Activated B cell treated with CpG ODN at 0.5 μM for 24 hours (primary cell): Measurements from ENCODE around the gene TM9SF2. TPM values are rescaled to one million over a fixed set of nuclear protein-coding genes. Genes with fewer than 3 reads are reported as not detected.

Source experiments
- ATAC-seq: fragments of 200-7000 bp; cut with Tn5 transposase; one replicate; pipeline ENCODE4 v1.10.0; 2021; ENCODE audit warnings: low read depth, mild to moderate bottlenecking, moderate library complexity
- CTCF ChIA-PET: fragments of 350-600 bp; sonication (Branson Sonifier 250); formaldehyde crosslinking; loops from one replicate; lab custom pipeline; 2021; ENCODE audit warnings: antibody characterized with exemption; lab: Charles Lee
- POLR2A ChIA-PET: fragments of 350-600 bp; sonication (Branson Sonifier 250); formaldehyde crosslinking; loops from one replicate; lab custom pipeline; 2021; ENCODE audit warnings: antibody characterized with exemption; lab: Charles Lee
- DNase-seq: peaks from one replicate; pipeline ENCODE4 v3.0.0; 2022
- H3K27ac Mint-ChIP-seq: one replicate; pipeline ENCODE4 v1.8.0; 2020; ENCODE audit warnings: mixed read lengths
- H3K27me3 Mint-ChIP-seq: one replicate; pipeline ENCODE4 v1.8.0; 2021; ENCODE audit warnings: mixed read lengths
- H3K36me3 Mint-ChIP-seq: one replicate; pipeline ENCODE4 v1.8.0; 2021; ENCODE audit warnings: low read depth, mixed read lengths
- H3K4me1 Mint-ChIP-seq: one replicate; pipeline ENCODE4 v1.8.0; 2021; ENCODE audit warnings: mixed read lengths
- H3K4me3 Mint-ChIP-seq: one replicate; pipeline ENCODE4 v1.8.0; 2020; ENCODE audit warnings: mild to moderate bottlenecking, mixed read lengths
- H3K9me3 Mint-ChIP-seq: one replicate; pipeline ENCODE4 v1.8.0; 2020; ENCODE audit warnings: mixed read lengths
- CTCF ChIP-seq: fragments of 200-600 bp; IDR thresholded peaks from one replicate; pipeline ENCODE4 v1.8.0; 2022; ENCODE audit warnings: antibody characterized with exemption, mild to moderate bottlenecking
- intact Hi-C: fragments of 100-400 bp; cut with micrococcal nuclease; formaldehyde crosslinking; loops from one replicate; pipeline ENCODE4 v1.15.1; 2024
- total RNA-seq: library from RNA; stranded (reverse); gene quantifications from 2 replicates; pipeline ENCODE4 v1.2.3, GENCODE V29; 2022

The TM9SF2 gene
- total RNA-seq, 1 donor from 2014 or later = 76.0 TPM

- ChIA-PET POLR2A (interaction anchor here (0.6 to 1.4 kb wide), 10 partner anchors 9 to 285 kb away, joined by 3 to 9 read pairs (median 3); partner anchors contain the start of genes CLYBL, GPR18 and TM9SF2), CTCF (interaction anchor here (1.1 to 1.2 kb wide), 3 partner anchors 36 to 972 kb away, joined by 3 read pairs; no protein-coding TSS in a partner anchor)
- no peak for TF ChIP-seq CTCF
- ATAC-seq (peak; percentile 94), DNase-seq (peak; percentile 61)
- intact Hi-C loops = loop anchor here (1.0 to 5.0 kb wide), 9 partner anchors 22 to 341 kb away; partner anchors contain the start of genes CLYBL, GPR18, TM9SF2 and UBAC2
- Mint-ChIP-seq H3K4me3 (peak overlapping the region; percentile 53), H3K4me1 (peaks cover 67% of the 10 kb centered on the region), H3K27ac (peak overlapping the region; percentile 84), H3K36me3 (peaks cover 75% of the 10 kb centered on the region), H3K27me3 (no peaks in the 10 kb centered on the region), H3K9me3 (no peaks in the 10 kb centered on the region)
These were observed 41.6 kb downstream of the TM9SF2 start for GRCh38 chr13:99542788-99543406.

- CTCF ChIA-PET = interaction anchor here (1.0 to 1.7 kb wide), 2 partner anchors 9 to 40 kb away, joined by 4 read pairs; no protein-coding TSS in a partner anchor
- ATAC-seq (peak; percentile 7), DNase-seq (no peak)
- H3K27ac Mint-ChIP-seq = peak overlapping the region; percentile 91
- peak overlapping the region; percentile 50 for H3K4me3 Mint-ChIP-seq
- POLR2A ChIA-PET = interaction anchor here (0.6 to 0.7 kb wide), 2 partner anchors 12 to 32 kb away, joined by 3 read pairs; no protein-coding TSS in a partner anchor
- no peaks in the 10 kb centered on the region for H3K9me3 Mint-ChIP-seq
- no peaks in the 10 kb centered on the region for H3K27me3 Mint-ChIP-seq
- peaks cover 82% of the 10 kb centered on the region for H3K36me3 Mint-ChIP-seq
- intact Hi-C loops = no loop called here
- peaks cover 85% of the 10 kb centered on the region for H3K4me1 Mint-ChIP-seq
- no peak for TF ChIP-seq CTCF
These were observed 44.1 kb downstream of the TM9SF2 start for GRCh38 chr13:99545361-99545760.

- no peak for TF ChIP-seq CTCF
- DNase-seq (no peak), ATAC-seq (no peak)
- Mint-ChIP-seq H3K4me3 (peak overlapping the region; percentile 50), H3K27ac (peak overlapping the region; percentile 91), H3K4me1 (peaks cover 80% of the 10 kb centered on the region), H3K9me3 (no peaks in the 10 kb centered on the region), H3K36me3 (peaks cover 78% of the 10 kb centered on the region), H3K27me3 (no peaks in the 10 kb centered on the region)
- intact Hi-C loops = no loop called here
- ChIA-PET POLR2A (interaction anchor here (0.6 to 2.5 kb wide), 4 partner anchors 11 to 60 kb away, joined by 3 to 17 read pairs (median 3); partner anchors contain the start of gene CLYBL), CTCF (interaction anchor here (1.0 to 1.7 kb wide), 2 partner anchors 9 to 41 kb away, joined by 4 read pairs; no protein-coding TSS in a partner anchor)
These were observed 44.7 kb downstream of the TM9SF2 start for GRCh38 chr13:99545979-99546378.

GRCh38 chr13:99546878-99547277 is 45.6 kb downstream of the TM9SF2 start:
- H3K36me3 Mint-ChIP-seq = peaks cover 79% of the 10 kb centered on the region
- H3K27me3 Mint-ChIP-seq = no peaks in the 10 kb centered on the region
- intact Hi-C loops = no loop called here
- ChIA-PET CTCF (no interaction called here), POLR2A (interaction anchor here (1.1 to 2.5 kb wide), 3 partner anchors 13 to 125 kb away, joined by 3 to 17 read pairs (median 4); partner anchors contain the start of gene CLYBL)
- H3K4me3 Mint-ChIP-seq = no peak overlapping the region
- no peaks in the 10 kb centered on the region for H3K9me3 Mint-ChIP-seq
- no peak for DNase-seq
- peaks cover 81% of the 10 kb centered on the region for H3K4me1 Mint-ChIP-seq
- no peak for TF ChIP-seq CTCF
- ATAC-seq = no peak
- peak overlapping the region; percentile 91 for H3K27ac Mint-ChIP-seq

DNA sequence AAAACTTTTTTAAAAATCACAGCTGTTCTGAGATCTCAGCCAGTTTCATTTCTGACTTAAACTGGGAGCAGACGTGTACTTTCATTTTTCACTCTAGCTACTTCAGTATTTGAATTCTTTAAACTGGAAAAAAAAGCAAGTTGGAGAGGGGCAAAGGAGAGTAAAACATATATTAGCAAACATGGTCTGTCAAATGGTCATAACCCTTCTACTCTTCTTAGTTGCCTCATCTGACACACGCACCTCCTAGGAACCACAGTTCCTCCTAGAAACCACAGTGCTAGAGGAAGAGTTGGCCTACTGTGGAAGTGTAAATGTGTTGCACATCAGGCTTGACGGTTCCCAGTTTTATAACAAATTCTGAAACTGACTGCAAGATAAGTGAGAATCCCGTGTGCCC is 47.2 kb downstream of the TM9SF2 start:
- ATAC-seq (no peak), DNase-seq (no peak)
- peaks cover 69% of the 10 kb centered on the region for H3K4me1 Mint-ChIP-seq
- H3K27me3 Mint-ChIP-seq = no peaks in the 10 kb centered on the region
- intact Hi-C loops = loop anchor here (2.0 kb wide), 1 partner anchor 14 kb away; no protein-coding TSS in a partner anchor
- no peaks in the 10 kb centered on the region for H3K9me3 Mint-ChIP-seq
- peak overlapping the region; percentile 25 for H3K4me3 Mint-ChIP-seq
- peak overlapping the region; percentile 86 for H3K27ac Mint-ChIP-seq
- ChIA-PET CTCF (no interaction called here), POLR2A (interaction anchor here (0.6 kb wide), 1 partner anchor 1063 kb away, joined by 4 read pairs; no protein-coding TSS in a partner anchor)
- H3K36me3 Mint-ChIP-seq = peaks cover 80% of the 10 kb centered on the region
- TF ChIP-seq CTCF = no peak
